G401.6 (cell line): Measurements from ENCODE around the gene CHRNE.

Experiments used
- FAIRE-seq: peaks from 2 replicates; lab custom pipeline; 2012; peaks lifted over from hg19 to GRCh38; lab: Jason Lieb, UNC

CHRNE gene

DNA sequence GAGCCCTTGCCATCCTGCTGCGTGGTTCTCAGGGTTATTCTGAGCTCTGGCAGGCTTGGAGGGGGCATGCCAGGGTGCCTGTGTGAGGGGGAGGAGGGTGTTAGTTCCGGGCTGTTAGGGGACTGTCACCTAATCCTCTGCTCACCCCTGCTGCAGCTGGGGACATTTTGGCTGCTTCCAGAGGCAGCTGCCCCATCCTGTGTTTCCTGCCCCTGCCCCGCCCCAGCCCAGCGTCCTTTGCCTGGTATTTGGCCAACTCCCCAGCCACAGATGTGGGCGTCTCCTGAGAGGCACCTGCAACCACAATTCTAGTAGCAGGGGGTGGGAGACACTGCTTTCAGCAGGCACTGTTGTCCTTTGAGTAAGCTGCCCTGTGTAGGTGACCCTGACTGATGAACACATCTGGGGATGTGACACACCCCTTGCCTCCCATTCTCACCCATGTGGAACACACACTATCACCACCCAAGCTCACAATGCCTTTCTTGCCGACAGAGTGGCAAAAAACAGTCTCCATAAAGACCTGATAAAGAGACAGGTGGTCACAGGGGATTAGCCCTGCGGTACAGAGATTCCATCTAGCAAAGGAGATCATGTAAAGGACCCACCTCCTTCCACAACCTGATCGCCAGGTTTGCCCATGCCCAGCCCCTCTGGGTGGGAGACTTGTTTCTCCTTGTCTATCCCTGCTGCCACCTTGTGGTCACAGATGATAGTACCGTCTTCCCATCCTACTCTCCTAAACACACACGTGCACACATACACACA is at the start of gene CHRNE:
Gene CHRNE, minus strand, starts transcription at position 48 of the 768 bp plus-strand sequence. Its CDS starts 35 bp downstream, at position 13.
- peak; percentile 94 for FAIRE-seq

DNA sequence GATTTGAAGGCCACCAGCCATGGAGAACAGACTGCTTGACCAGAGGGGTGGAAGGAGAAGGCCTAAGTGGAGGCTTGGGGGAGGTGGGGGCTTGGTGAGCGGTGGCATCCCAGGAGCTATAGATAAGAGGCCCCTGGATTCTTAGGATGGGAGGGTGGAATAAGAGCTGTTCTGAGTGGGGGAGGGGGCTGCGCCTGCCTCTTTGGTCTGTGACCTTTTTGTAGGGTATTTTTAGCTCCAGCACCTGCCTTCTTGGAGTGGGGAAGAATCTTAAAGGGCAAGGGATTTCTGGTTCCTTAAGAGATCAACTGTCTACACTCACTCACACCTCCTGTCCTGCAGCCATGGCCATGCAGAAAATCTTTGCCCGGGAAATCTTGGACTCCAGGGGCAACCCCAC is 48.6 kb upstream of the CHRNE start:
- no peak for FAIRE-seq

DNA sequence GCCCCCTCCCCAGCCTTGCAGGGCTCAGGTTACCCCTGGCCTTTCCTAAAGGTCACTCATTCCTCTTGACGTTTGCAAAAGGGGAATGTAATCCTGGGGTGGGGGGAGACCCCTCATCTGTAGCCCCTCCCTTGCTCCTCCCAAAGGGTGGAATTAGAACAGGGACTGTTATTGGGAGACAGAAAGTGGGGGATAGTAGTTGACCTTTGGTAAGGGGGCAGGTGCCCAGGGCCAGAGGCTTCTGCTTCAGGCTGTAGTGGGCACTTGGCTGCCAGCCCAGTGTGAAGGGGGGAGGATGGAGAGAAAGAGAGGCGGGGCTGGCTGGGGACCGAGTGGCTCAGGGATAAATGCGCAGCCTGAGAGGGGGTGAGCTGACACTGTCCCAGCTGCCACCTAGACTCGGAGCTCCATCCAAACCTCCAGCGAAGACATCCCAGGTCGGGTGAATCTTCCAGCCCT is 47.9 kb upstream of the CHRNE start, which contains the start of gene ENO3:
Gene ENO3, plus strand, starts transcription at position 374 of the 459 bp plus-strand sequence. CDS start 711 bp downstream, outside the sequence.
- FAIRE-seq: no peak

DNA sequence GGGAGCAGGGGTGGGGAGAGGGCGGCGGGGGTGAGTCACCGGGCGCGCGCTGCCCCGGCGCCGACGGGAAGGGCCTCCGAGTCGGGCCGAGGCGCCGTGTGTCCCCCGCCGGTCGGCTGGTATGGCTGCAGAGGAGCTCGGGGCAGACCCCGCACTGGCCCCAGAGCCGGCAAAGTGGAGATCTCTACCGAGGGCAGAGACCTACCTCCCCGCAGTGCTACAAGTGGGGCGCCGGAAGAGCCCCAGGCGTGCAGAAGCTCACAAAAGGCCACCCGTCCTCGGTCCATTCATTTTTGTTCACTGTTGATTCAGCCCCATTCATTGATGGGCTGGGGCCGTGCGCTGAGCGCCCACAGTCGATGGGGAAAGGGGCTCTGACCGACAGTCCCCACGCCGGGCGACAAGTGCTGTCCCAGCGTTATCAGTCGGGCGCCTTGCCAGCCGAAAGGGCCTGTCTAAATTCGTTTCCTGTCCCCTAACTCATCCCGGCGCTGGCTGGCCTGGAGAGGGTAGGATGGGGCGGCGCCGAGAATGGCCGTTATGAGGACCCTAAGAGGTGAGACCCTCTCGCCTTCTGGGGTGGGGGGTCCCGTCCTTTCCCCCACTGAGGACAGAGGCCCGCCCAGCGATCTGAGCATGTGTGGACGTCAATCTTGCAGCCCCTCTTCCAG is 47.3 kb upstream of the CHRNE start:
- FAIRE-seq: no peak

DNA sequence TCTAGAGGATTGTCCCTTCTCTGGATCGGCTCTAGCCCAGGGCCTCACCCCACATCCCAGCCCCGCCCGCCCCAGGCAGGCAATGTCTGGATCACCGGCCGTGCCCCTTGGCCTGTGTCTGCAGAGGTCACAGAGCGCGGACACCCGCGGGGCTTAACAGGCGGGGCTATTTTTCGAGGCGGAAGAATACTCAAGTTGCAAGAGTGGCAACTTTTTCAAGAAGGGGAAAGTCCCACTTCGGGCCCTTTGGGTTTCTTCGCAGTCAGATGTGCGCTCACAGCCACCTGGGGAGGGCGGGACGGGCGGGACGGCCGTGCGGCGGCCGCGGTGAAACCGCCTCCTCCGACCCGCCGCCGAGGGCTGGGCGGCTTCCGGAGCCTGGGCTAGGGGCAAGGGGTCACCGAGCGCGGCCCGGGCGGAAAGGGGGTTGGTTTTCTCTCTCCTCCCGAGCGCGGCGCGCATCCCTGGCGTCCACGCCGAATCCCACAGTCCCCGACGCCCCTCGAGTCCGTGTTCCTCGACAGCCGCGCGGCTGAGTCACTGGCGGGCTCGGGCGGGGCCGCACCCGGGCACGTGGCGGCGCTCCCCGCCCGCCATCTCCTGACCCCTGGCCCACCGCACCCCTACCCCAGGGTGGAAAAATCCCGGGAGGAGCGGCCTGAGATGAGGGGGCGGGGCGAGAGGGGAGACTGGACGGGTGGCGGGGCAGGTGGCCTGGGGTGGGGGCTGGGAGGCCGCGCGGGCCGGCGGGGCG is 46.6 kb upstream of the CHRNE start:
- FAIRE-seq: no peak

DNA sequence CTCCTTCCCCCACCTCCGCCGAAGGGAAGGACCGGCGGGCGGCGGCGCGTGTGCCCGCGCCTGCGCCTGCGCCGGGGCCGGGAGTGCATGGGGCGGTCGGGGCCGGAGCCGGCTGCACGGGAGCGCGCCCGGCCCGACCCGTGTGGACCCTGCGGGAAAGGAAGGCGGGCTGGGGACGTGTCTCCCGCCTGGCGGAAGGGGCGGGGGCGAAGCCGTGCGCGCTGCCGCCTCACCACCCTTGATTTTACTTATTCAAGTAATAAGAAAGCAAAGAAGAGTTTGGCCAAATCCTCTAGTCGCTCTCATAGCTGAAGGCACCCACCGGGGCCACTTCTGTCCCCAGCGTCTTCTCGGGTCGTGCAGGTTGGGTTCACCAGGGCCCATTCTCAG is 46.0 kb upstream of the CHRNE start:
- no peak for FAIRE-seq

DNA sequence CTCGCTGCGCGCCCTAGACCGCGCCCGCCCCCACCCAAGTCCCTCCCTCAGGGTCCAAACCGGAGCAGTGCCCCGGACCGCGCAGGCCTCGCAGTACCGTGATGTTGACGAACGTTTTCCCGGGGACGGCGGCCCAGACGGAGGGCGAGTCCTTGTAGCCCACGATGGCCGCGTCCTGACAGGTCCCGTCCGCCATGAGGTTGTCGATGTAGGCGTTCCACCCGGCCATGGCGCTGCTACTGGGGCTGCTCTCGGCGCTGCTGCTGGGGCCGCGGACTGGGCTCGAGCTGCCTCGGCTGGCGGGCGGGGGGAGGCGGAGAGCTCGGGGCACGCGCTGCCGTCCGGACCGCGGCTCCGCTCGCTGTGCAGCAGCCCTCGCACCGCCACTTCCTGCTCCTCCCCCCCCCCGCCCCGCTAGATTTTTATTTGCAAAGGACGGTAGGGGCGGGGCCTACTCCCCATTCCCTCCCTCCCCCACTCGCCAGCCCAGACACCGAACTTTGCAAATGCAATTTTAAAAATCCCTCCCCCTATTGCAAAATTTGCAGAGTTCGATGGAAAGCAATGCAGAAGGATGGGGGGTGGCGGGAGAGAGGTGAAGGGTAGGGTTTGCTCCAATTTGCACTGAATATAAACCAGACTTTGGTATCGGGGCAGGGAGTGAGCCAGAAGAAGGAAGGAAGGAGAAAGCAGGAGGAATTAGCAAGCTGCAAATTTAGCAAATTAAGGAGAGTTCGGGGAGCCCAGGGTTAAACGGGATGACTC is 45.5 kb upstream of the CHRNE start, which contains the start of gene PFN1:
Gene PFN1, minus strand, starts transcription at position 365 of the 765 bp plus-strand sequence. Its CDS starts 136 bp downstream, at position 229.
- FAIRE-seq: no peak

DNA sequence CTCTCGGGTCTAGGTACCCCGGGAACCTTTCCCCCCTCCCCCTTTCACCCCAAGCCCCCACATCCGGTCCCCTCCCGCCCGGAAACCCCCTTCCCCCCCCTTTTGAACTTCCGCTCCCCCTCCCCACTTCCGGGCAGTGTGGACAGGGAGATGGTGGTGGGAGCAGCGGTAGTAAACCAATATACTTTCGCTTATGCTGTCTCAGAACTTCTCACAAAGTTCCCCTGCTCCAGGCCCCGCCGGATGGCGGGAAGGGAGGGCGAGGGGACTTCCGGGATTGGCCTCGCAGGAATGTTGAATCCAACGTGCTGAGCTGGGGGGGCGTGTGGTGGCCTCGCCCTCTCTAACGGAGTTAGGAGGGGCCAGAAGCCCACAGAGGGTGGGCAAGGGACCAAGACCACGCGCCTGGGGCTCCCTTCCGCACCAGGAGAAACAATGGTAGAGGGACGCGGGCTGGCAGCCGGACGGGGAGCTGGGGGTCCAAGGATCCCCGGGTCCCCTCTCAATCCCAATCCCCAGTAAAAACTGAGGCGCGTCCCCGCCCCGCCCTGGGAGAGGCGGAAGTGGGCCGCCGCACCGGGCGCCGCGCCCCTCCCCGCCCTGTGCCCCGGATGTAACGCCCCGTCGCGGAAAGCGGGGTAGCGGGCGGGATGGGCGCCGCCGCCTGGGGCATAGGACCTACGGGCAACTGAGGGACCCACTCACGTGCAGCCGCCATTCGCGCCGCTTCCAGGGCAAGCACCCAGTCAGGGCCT is 44.7 kb upstream of the CHRNE start:
- FAIRE-seq: no peak

DNA sequence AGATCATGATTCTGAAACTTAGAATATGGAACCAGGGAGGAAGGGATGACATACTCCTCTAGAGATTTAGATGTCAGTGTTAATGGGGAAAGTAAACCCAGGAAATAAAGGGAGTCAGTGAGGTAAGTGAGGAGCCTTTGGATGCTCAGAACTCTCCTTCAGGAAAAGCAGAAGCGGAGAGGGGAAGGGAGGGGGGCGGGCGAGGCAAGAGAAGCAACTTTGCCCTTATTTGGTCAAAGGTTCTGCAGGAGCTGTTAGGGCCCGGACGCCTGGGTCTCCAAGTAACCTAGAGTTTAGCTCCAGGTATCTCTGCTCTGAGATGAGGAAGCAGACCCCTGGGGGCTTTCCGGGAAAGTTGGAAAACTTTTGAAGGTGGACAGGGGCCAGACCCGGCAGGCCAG is 44.1 kb upstream of the CHRNE start:
- FAIRE-seq: no peak

DNA sequence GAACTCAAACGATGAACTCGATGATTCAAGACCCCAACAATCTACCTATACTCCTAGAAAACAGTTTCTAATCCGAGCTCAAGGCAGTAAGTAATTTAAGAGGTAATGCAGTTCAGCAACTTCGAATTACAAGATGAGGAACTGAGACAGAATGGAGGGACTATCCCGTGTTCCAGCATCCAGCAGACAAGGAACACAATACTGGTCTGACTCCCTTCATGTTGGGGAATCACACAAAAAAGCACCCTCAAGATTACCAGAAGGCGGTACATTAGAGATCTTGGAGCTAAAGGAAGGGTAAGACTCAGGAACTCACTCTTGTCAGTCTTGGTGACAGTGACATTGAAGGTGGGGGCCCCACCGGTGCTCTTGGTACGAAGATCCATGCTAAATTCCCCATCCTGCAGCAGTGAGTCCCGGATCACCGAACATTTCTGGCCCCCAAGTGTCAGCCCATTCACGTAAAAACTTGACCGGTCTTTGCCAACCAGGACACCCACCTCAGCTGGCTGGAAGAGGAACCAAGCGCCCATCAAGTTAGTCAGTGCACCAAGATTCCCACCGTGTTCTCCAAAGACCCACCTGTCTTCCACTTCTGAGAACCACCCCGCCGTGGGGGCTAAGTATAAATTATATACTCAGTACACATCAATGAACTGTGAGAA is 43.5 kb upstream of the CHRNE start:
- no peak for FAIRE-seq

DNA sequence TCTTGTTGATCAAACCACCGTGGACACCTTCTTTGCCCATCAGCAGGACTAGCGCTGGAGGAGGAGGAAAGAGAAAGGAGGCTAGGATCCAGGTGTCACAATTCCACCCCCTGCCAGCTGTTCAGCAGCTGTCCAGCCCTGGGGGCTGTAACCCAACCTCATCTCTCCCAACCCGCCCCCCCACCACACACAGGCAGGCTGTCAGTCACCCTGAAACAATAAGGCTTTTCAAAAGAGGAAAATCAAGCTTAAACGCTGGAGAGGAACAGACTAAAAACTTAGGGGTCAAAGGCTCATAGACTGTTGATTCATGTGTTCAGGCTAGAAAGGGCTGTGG is 43.0 kb upstream of the CHRNE start:
- FAIRE-seq: no peak

DNA sequence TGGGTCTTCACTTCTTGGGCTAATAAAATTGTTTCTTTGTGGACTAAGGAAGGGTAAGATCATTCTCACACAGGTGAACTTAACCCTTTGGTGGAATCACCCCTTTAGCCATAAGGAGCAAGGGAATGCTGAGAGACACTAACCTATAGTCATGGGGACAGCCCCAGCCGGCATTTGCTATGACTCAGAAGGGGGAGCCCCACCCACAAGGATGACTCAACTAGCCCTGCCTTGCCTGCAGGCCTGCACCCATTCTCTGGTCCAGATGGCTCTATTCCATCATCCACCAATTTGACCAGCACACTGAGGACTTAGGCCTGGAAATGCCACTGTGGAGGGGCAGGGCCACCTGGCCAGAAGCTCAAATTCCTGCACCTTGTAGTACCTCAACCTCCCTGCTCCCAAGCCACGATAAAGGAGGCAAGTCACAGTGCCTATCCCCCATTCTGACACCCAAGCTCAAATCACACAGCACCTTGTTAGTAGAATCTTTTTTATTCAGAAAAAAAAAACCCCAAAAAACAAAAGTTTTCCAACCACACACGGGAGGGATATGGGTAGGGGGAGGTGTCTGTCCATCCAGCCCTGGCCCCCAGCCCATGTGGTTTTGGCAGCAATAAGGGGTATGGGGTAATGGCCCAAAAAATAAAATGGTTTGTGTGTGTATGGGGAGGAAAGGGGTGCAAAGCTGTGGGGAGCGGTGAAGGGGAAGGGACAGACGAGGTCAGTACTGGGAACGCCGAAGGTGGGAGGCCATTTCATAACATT is 42.5 kb upstream of the CHRNE start:
- FAIRE-seq: peak; percentile 89

DNA sequence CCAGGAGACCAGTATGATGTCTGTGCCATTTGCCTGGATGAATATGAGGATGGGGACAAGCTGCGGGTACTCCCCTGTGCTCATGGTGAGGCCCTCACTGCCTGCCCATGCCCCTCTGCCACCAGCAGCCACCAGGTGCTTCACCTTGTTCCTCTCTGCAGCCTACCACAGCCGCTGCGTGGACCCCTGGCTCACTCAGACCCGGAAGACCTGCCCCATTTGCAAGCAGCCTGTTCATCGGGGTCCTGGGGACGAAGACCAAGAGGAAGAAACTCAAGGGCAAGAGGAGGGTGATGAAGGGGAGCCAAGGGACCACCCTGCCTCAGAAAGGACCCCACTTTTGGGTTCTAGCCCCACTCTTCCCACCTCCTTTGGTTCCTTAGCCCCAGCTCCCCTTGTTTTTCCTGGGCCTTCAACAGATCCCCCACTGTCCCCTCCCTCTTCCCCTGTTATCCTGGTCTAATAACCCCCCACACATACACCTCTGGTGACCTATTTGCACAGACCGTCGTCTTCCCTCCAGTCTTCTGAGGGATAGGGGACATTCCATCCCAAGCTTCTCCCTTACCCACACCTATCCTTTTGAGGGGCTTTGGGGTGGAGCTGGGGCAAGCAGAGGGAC is 41.8 kb upstream of the CHRNE start:
- no peak for FAIRE-seq

DNA sequence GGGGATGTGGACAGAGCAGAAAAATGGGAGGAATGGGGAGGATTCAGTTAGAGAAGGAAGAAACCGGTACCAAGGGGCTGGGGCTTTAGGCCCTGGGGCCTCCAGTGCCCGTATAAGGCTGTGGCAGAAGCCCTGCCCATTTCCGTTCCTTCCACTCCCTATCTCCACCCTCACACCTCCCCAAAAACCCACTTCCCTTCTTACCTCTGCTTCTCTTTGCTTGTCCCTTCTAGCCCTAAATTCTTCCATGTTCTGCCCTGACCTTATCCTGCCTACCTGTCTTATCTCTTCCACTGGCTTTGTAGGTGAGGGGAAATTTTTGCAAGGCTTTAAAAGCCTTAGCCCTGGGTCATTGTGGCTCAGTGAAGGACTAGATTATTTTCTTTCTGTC is 41.3 kb upstream of the CHRNE start:
- no peak for FAIRE-seq

DNA sequence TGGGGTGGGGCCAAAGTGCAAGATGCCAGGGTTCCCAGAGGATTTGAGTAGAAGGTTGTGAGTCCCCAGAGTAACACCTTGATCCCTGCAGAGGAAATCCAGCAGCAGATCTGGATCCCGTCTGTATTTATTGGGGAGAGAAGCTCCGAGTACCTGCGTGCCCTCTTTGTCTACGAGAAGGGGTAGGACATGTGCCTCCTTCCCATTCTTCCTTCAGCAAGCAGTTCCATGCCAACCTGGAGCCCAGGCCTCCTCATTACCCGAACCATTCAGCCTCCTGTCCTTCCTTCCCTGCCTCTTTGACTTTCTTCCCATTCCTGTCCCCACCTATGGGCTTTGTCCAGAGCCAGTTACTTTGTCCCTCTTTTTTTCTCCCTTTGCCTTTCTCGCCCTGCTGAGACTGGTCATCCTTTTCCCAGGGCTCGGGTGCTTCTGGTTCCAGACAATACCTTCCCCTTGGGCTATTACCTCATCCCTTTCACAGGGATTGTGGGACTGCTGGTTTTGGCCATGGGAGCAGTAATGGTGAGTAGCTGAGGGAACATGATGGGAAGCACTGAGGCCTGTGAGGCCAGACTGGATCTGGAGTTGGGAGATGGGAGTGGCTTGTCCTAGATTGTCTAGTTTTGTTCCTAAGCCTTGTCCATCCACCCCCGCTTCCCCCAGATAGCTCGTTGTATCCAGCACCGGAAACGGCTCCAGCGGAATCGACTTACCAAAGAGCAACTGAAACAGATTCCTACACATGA is 40.0 kb upstream of the CHRNE start:
- no peak for FAIRE-seq

DNA sequence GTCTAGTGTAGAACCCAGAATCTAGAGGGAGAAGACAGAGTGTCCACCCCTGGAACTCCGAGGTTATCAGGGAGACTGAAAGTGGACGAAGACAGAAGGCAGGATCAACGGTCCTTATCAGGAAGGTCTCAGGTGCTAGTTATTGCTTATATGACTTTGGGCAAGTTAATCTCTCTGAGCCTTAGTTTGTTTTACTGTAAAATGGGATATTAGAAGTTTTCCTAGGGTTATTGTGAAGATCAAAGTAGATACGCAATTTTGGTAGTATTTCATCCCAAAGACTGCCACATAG is 38.4 kb upstream of the CHRNE start:
- no peak for FAIRE-seq

DNA sequence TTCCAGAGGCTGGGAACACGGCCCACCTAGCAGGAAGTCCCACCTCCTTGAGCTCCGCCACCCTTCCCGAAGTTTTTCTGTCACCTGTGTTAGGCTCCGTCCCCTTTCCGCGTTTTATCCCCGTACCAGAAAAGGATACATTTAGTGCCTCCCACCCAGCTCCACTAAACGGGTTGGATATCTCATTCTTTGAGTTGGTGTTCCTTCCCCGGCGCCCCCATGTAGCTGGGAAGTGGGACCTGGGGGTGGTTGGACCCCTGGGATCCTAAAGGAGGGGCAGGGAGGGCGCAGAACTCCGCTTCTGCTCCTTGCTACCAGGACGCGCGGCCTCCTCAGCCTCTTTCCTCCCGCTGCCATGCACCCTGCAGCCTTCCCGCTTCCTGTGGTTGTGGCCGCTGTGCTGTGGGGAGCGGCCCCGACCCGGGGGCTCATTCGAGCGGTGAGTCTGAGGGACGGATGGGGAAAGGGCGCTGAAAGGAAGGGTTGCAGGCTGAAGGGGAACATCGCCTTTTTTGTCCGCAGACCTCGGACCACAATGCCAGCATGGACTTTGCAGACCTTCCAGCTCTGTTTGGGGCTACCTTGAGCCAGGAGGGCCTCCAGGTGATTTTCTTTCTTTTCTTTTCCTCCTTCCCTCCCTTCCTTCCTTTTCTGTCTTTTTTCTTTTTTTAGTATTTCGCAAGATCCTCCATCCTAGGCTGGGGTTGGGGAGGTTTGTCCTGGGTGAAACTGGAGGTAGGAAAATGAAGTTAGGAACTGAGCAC is 37.8 kb upstream of the CHRNE start:
- no peak for FAIRE-seq

DNA sequence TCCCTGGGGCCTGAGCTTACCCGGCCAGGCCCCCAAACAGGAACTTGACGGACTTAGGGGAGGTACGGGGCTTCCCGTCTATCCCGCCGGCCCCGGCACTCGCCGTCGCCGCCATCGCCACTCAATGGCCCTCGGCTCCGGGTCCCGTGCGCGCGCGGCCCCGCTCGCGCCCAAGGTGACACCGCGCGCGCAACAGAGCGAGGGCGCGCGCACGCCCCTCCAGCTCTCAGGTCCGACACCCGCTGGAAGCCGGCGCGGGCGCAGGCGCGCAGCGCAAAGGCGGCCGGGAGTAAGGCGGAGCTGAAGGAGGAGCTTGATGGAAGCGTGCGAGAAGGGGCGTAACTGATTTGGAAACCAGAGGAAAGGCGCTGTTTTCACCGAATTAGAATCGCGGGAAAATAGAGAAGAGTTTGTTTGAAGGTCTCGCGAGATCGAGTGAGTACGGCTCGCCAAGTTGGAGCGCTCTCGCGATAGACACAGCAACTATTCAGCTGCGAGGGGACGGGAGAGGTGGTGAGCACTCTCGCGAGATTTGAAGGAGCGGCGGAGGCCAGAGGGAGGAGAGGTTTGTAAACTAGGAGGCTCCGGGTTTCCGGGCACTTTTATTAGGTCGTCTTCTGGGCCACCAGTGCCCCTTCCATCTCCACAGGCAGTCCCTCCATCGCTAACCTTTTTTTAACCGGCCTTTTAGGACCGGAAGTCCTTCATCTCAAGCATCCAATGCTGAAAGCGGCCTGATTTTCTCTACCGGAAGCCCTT is 37.1 kb upstream of the CHRNE start, which contains the start of the genes RNF167 and SLC25A11:
Gene RNF167, plus strand, starts transcription at position 473 of the 759 bp plus-strand sequence. CDS start 642 bp downstream, outside the sequence.
Gene SLC25A11, minus strand, starts transcription at position 251 of the 759 bp plus-strand sequence. Its CDS starts 136 bp downstream, at position 115.
- FAIRE-seq: peak; percentile 98
